Fibroblast of pulmonary artery (primary cell): ENCODE measurements around the gene IL4.
A peak's percentile ranks its signal among the peaks of the same experiment; 100 is the strongest.

Experiments used
- DNase-seq: peaks from one replicate; pipeline ENCODE4 v3.0.0-alpha.2; 2010; ENCODE audit warnings: low read depth
- H3K4me3 ChIP-seq: replicated peaks from 2 replicates; pipeline ENCODE4 v1.5.1; 2011; ENCODE audit warnings: low read depth, mild to moderate bottlenecking, control low read depth, low read length, moderate library complexity
- CTCF ChIP-seq: IDR thresholded peaks from 2 replicates; pipeline ENCODE4 v1.5.1; 2011; ENCODE audit warnings: mild to moderate bottlenecking, control low read depth, low read length, inconsistent platforms; ENCODE audit errors: missing control alignments

IL4 gene

GRCh38 chr5:132708645-132709044 is 34.9 kb downstream of the IL4 start:
- no peak for TF ChIP-seq CTCF
- DNase-seq = no peak
- no peak overlapping the region for H3K4me3 ChIP-seq

- DNase-seq = peak; percentile 35
- no peak overlapping the region for H3K4me3 ChIP-seq
- TF ChIP-seq CTCF = peak; percentile 34
Observed at GRCh38 chr5:132714456-132715307, 40.9 kb downstream of the IL4 start.

GRCh38 chr5:132718544-132719312 is 44.9 kb downstream of the IL4 start:
- TF ChIP-seq CTCF = no peak
- no peak for DNase-seq
- H3K4me3 ChIP-seq = no peak overlapping the region

GRCh38 chr5:132725745-132726144 is 52.0 kb downstream of the IL4 start:
- no peak for DNase-seq
- TF ChIP-seq CTCF = no peak
- no peak overlapping the region for H3K4me3 ChIP-seq

- no peak for DNase-seq
- no peak overlapping the region for H3K4me3 ChIP-seq
- TF ChIP-seq CTCF = no peak
Observed at GRCh38 chr5:132729896-132730295, 56.1 kb downstream of the IL4 start.
